HCT116 (cell line): ENCODE results near the gene NPNT. TPM values are rescaled to one million over a fixed set of nuclear protein-coding genes. Genes with fewer than 3 reads are reported as not detected.

Experiments
- ATAC-seq: fragments of 200-7000 bp; cut with Tn5 transposase; 2 replicates; pipeline ENCODE4 v1.9.1; 2020; ENCODE audit warnings: mild to moderate bottlenecking, moderate library complexity
- BruUV-seq: library from RNA; stranded (reverse); fragments of 400-500 nt; replicated peaks from 2 replicates; lab custom pipeline; 2021; lab: Mats Ljungman, UMichigan
- CTCF ChIA-PET: fragments of 300-600 bp; sonication (Branson Sonifier 250); formaldehyde crosslinking; loops from one replicate; lab custom pipeline; 2021; ENCODE audit warnings: antibody characterized with exemption; lab: Charles Lee
- POLR2A ChIA-PET: fragments of 300-600, 350-600 bp; sonication (Branson Sonifier 250); formaldehyde crosslinking; loops from one replicate; lab custom pipeline; 2021; ENCODE audit warnings: antibody characterized with exemption; lab: Charles Lee
- RAD21 ChIA-PET, 2 experiments: fragments of 300-600 bp; sonication (Branson Sonifier 250); formaldehyde crosslinking; loops; one replicate each; lab custom pipeline; 2023; ENCODE audit warnings: low total read pairs in 2 of 2; ENCODE audit not compliant: uncharacterized antibody in 2 of 2, unreplicated experiment in 2 of 2, low non-redundant PET in 1 of 2; lab: Charles Lee
- DNase-seq: peaks from one replicate; pipeline ENCODE4 v3.0.0-alpha.2; 2010; ENCODE audit warnings: low read depth, low spot score
- H2AFZ ChIP-seq: fragments of 200-600 bp; shearing (Covaris generic), sonication (generic); 2 replicates; pipeline ENCODE4 v1.6.1; 2017; ENCODE audit warnings: low read depth, mixed run types, mixed read lengths, antibody characterized with exemption, low read length; ENCODE audit not compliant: poor library complexity, severe bottlenecking
- H3K27ac ChIP-seq: 2 replicates; pipeline ENCODE4 v1.5.1; 2012; ENCODE audit warnings: low read depth, low read length
- H3K27me3 ChIP-seq: fragments of 200-600 bp; sonication (generic); 2 replicates; pipeline ENCODE4 v1.6.1; 2016; ENCODE audit warnings: mixed run types, low read length, mixed read lengths; ENCODE audit not compliant: insufficient read depth
- H3K36me3 ChIP-seq, 2 experiments: fragments of 200-500 bp in 1 of 2; fragments of 200-600 bp in 1 of 2; sonication (Bioruptor generic) in 1 of 2; sonication (generic) in 1 of 2; 2 replicates each; pipeline versions ENCODE4 v1.5.1 to v1.6.1; 2014 to 2016; ENCODE audit warnings: low read length in 2 of 2, inconsistent platforms in 1 of 2, mixed read lengths in 1 of 2, mixed run types in 1 of 2; ENCODE audit not compliant: insufficient read depth in 2 of 2, control insufficient read depth in 1 of 2
- H3K4me1 ChIP-seq, 2 experiments: fragments of 200-600 bp in 1 of 2; sonication (generic) in 1 of 2; 2 replicates each; pipeline versions ENCODE4 v1.5.1 to v1.6.1; 2012 to 2017; ENCODE audit warnings: low read length in 2 of 2, inconsistent platforms in 1 of 2, mild to moderate bottlenecking in 1 of 2, mixed read lengths in 1 of 2, mixed run types in 1 of 2, moderate library complexity in 1 of 2; ENCODE audit not compliant: insufficient read depth in 2 of 2, control insufficient read depth in 1 of 2
- H3K4me2 ChIP-seq: fragments of 200-600 bp; sonication (generic); 2 replicates; pipeline ENCODE4 v1.6.1; 2017; ENCODE audit warnings: mixed run types, low read length, mixed read lengths
- H3K4me3 ChIP-seq, 2 experiments: fragments of 200-600 bp in 1 of 2; sonication (generic) in 1 of 2; replicated peaks in 1 of 2; 2 replicates each; pipeline ENCODE4 v1.5.1; 2011 to 2016; ENCODE audit warnings: low read length in 2 of 2, control low read depth in 1 of 2, low read depth in 1 of 2, mild to moderate bottlenecking in 1 of 2, mixed read lengths in 1 of 2, mixed run types in 1 of 2
- H3K79me2 ChIP-seq: fragments of 200-600 bp; sonication (generic); 2 replicates; pipeline ENCODE4 v1.6.1; 2017; ENCODE audit warnings: mild to moderate bottlenecking, mixed run types, low read length, moderate library complexity, mixed read lengths; ENCODE audit not compliant: insufficient read depth
- H3K9ac ChIP-seq: fragments of 200-600 bp; sonication (generic); 2 replicates; pipeline ENCODE4 v1.6.1; 2016; ENCODE audit warnings: low read length, mixed read lengths
- H3K9me2 ChIP-seq: fragments of 200-600 bp; sonication (generic), shearing (Covaris generic); 2 replicates; pipeline ENCODE4 v1.6.1; 2017; ENCODE audit warnings: mixed run types, mild to moderate bottlenecking, moderate library complexity; ENCODE audit not compliant: insufficient read depth
- H3K9me3 ChIP-seq, 2 experiments: fragments of 200-500 bp in 1 of 2; fragments of 200-600 bp in 1 of 2; sonication (Bioruptor generic) in 1 of 2; sonication (generic) in 1 of 2; 2 replicates each; pipeline ENCODE4 v1.6.1; 2014 to 2017; ENCODE audit warnings: low read length in 2 of 2, mixed read lengths in 2 of 2, inconsistent platforms in 1 of 2, low read depth in 1 of 2, mild to moderate bottlenecking in 1 of 2, mixed run types in 1 of 2, moderate library complexity in 1 of 2; ENCODE audit not compliant: control insufficient read depth in 1 of 2, insufficient read depth in 1 of 2
- H4K20me1 ChIP-seq: fragments of 200-600 bp; sonication (generic), shearing (Covaris generic); 2 replicates; pipeline ENCODE4 v1.6.1; 2017; ENCODE audit warnings: mixed run types, mild to moderate bottlenecking, moderate library complexity; ENCODE audit not compliant: insufficient read depth
- ATF3 ChIP-seq: IDR thresholded peaks from 2 replicates; pipeline ENCODE4 v1.6.1; 2012
- CBX3 ChIP-seq: IDR thresholded peaks from 2 replicates; pipeline ENCODE4 v1.6.1; 2012; ENCODE audit warnings: low read depth
- EZH2 ChIP-seq: fragments of 200-600 bp; sonication (generic); IDR thresholded peaks from 2 replicates; pipeline ENCODE4 v1.6.1; 2017; ENCODE audit warnings: antibody characterized with exemption, mixed run types
- FOSL1 ChIP-seq: IDR thresholded peaks from 2 replicates; pipeline ENCODE4 v1.6.1; 2012; ENCODE audit warnings: low read depth
- JUND ChIP-seq: IDR thresholded peaks from 2 replicates; pipeline ENCODE4 v1.6.1; 2012
- POLR2AphosphoS5 ChIP-seq: IDR thresholded peaks from 2 replicates; pipeline ENCODE4 v1.6.1; 2011; ENCODE audit warnings: mild to moderate bottlenecking, low read depth, low read length, moderate library complexity
- RAD21 ChIP-seq: IDR thresholded peaks from 2 replicates; pipeline ENCODE4 v1.6.1; 2012; ENCODE audit warnings: low read depth, mild to moderate bottlenecking
- REST ChIP-seq: IDR thresholded peaks from 2 replicates; pipeline ENCODE4 v1.6.1; 2012; ENCODE audit warnings: low read depth
- SP1 ChIP-seq: IDR thresholded peaks from 2 replicates; pipeline ENCODE4 v1.6.1; 2012; ENCODE audit warnings: low read depth
- SRF ChIP-seq: IDR thresholded peaks from 2 replicates; pipeline ENCODE4 v1.6.1; 2012; ENCODE audit warnings: low read depth
- TCF7L2 ChIP-seq: IDR thresholded peaks from 2 replicates; pipeline ENCODE4 v1.7.0; 2011; ENCODE audit warnings: borderline replicate concordance, inconsistent platforms; ENCODE audit not compliant: insufficient read depth, insufficient read length; ENCODE audit errors: extremely low read depth
- YY1 ChIP-seq: IDR thresholded peaks from 2 replicates; pipeline ENCODE4 v1.6.1; 2011; ENCODE audit warnings: low read length, low read depth, moderate library complexity, mild to moderate bottlenecking; ENCODE audit not compliant: insufficient replicate concordance; ENCODE audit errors: extremely low read depth
- ZNF274 ChIP-seq: fragments of 200-500 bp; sonication (Bioruptor generic); IDR thresholded peaks from 2 replicates; pipeline ENCODE4 v1.6.1; 2014; ENCODE audit warnings: mild to moderate bottlenecking, low read depth, low read length, inconsistent platforms
- intact Hi-C: fragments of 100-400 bp; cut with micrococcal nuclease; formaldehyde crosslinking; loops from 2 replicates; pipeline ENCODE4 v1.10.0; 2022
- total RNA-seq: library from RNA; stranded (reverse); gene quantifications from one replicate; pipeline ENCODE4 v1.2.1, GENCODE V29; 2021; ENCODE audit not compliant: unreplicated experiment
- TF ChIP-seq, protein P1 (sequence below): IDR thresholded peaks from 2 replicates; pipeline ENCODE4 v1.6.1; 2012

NPNT gene
- total RNA-seq, 1 experiment from 2014 or later, result 15.8 TPM

- no peak for TF ChIP-seq REST
- no peak for TF ChIP-seq TCF7L2
- TF ChIP-seq SP1, result no peak
- no peak for TF ChIP-seq CBX3
- TF ChIP-seq ZNF274, result no peak
- no peak for TF ChIP-seq ATF3
Observed at GRCh38 chr4:105992641-105993305, 97.5 kb downstream of the NPNT start (continued).

DNA sequence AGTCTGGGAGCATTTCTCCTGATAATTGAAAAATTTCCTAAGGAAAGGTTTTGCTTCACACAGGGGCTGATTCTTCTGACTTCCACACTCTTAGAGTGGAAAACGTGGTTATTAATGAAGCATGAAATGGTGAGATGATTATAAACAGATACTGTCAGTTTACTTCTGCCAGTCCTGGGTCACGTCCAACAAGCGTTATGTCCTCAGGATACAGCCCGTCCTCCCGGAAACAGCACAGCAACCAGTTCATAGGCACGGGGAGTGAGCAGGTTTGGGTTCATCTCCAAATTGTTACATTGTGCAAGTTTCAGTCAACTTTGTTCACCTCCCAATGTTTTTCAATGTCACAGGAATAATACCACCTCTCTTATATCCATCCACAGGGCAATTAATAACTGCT is 98.8 kb downstream of the NPNT start:
- RAD21 ChIA-PET, result no interaction called here
- DNase-seq, result no peak
- Histone ChIP-seq H3K9ac (no peak overlapping the region), H3K9me3 (no peaks in the 10 kb centered on the region), H3K4me2 (no peak overlapping the region), H3K27ac (no peak overlapping the region), H3K4me3 (no peak overlapping the region), H3K36me3 (no peaks in the 10 kb centered on the region), H3K9me2 (no peaks in the 10 kb centered on the region), H2AFZ (no peak overlapping the region), H3K27me3 (no peaks in the 10 kb centered on the region), H3K79me2 (no peaks in the 10 kb centered on the region), H4K20me1 (no peaks in the 10 kb centered on the region)
- no TSS peak for BruUV-seq
- ATAC-seq, result no peak
- intact Hi-C loops, result no loop called here
- CTCF ChIA-PET, result no interaction called here
- no peak for TF ChIP-seq SRF
- no peak for TF ChIP-seq FOSL1
- no peak for TF ChIP-seq EZH2
- no peak for TF ChIP-seq POLR2AphosphoS5
- no peak for TF ChIP-seq RAD21
- no peak for TF ChIP-seq JUND
- no peak for TF ChIP-seq ATF3
- TF ChIP-seq TCF7L2, result no peak
- TF ChIP-seq, protein P1, sequence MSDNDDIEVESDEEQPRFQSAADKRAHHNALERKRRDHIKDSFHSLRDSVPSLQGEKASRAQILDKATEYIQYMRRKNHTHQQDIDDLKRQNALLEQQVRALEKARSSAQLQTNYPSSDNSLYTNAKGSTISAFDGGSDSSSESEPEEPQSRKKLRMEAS, result no peak
- no peak for TF ChIP-seq YY1
- no peak for TF ChIP-seq REST
- TF ChIP-seq, all 23 proteins: peak for 0
- POLR2A ChIA-PET, result no interaction called here
- peaks cover 2 to 21% of the 10 kb centered on the region in 2 experiments; a peak in 2 of 4 replicates for H3K4me1 ChIP-seq
